Kidney epithelial cell (primary cell): ENCODE measurements around the gene CD320. TPM values are rescaled to one million over a fixed set of nuclear protein-coding genes. Genes with fewer than 3 reads are reported as not detected.
A peak's percentile ranks its signal among the peaks of the same experiment; 100 is the strongest.
"Not testable (repeated sequence)": the region's sequence is repeated elsewhere in the genome, so short reads cannot be mapped to it uniquely, and the experiment has no call there.

Experiments
- DNase-seq: peaks from one replicate; pipeline ENCODE4 v3.0.0-alpha.2; 2010; ENCODE audit warnings: low read depth
- H3K27me3 ChIP-seq: 2 replicates; pipeline ENCODE4 v1.6.0; 2011; ENCODE audit warnings: low read length; ENCODE audit not compliant: control insufficient read depth, insufficient read depth
- H3K36me3 ChIP-seq: 2 replicates; pipeline ENCODE4 v1.5.1; 2011; ENCODE audit warnings: low read length; ENCODE audit not compliant: control insufficient read depth, insufficient read depth
- H3K4me3 ChIP-seq: 2 replicates; pipeline ENCODE4 v1.5.1; 2011; ENCODE audit warnings: low read depth, mild to moderate bottlenecking, control low read depth, low read length
- total RNA-seq: library from RNA; depleted of rRNA; stranded (reverse); fragments of >200 nt; gene quantifications from 2 replicates; pipeline ENCODE4 v1.2.3, GENCODE V29; 2015
- TF ChIP-seq, protein P1 (sequence below): IDR thresholded peaks from 2 replicates; pipeline ENCODE4 v1.5.1; 2011; ENCODE audit warnings: mild to moderate bottlenecking, moderate library complexity, low read length, control low read depth, inconsistent platforms; ENCODE audit not compliant: insufficient read depth, poor library complexity, severe bottlenecking

The CD320 gene
- 85.6 and 104 TPM in 2 replicates for total RNA-seq

DNA sequence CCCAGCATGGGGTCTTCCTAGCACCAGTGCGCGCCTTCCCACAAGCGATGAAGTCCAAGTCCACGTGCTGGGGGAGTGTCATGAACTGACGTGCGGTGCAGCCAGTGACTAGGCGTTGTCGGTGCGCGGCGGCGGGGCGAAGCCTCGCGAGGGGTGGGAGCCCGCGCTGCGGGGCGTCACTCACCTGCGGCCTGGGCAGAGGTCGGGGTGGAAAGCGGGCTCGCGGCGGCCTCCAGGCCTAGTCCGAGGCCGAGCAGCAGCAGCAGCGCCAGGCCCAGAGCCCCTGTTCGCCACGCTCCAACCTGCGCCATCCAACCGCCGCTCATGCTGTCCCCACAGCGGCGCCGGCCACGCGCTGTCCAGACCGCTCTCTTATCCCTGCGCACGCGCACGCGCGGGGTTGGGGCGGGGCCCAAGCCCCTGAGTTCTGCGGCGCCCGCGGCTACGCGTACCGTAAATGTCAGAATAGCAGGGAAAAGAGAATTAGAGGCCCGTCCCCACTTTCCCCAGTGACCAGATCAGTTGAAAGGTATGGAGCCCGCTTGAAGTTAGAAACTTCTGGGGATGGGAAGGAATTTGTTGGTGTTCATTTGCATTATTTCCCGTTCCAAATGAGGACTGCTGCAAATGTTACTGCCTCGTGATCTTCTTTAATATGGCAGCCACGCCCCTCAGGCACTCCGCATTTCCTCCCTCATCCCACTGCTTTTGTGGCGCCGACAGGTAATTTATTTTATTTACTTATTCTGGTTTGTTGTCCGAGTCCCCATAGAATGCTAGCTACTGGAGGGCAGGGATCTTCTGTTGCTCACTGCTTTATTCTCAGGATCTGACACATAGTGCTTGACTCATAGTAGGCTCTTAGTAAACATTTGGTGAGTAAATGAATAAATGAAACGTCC lies at the start of gene CD320:
CD320 (minus strand) TSS at position 394 of the 902 bp plus-strand sequence; CDS start at position 326, 68 bp downstream.
- no peak for DNase-seq
- Histone ChIP-seq H3K36me3 (no peaks in the 10 kb centered on the region), H3K27me3 (no peaks in the 10 kb centered on the region), H3K4me3 (peak within 1 kb of the TSS; percentile 50)
- TF ChIP-seq, protein P1, sequence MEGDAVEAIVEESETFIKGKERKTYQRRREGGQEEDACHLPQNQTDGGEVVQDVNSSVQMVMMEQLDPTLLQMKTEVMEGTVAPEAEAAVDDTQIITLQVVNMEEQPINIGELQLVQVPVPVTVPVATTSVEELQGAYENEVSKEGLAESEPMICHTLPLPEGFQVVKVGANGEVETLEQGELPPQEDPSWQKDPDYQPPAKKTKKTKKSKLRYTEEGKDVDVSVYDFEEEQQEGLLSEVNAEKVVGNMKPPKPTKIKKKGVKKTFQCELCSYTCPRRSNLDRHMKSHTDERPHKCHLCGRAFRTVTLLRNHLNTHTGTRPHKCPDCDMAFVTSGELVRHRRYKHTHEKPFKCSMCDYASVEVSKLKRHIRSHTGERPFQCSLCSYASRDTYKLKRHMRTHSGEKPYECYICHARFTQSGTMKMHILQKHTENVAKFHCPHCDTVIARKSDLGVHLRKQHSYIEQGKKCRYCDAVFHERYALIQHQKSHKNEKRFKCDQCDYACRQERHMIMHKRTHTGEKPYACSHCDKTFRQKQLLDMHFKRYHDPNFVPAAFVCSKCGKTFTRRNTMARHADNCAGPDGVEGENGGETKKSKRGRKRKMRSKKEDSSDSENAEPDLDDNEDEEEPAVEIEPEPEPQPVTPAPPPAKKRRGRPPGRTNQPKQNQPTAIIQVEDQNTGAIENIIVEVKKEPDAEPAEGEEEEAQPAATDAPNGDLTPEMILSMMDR: no peak

DNA sequence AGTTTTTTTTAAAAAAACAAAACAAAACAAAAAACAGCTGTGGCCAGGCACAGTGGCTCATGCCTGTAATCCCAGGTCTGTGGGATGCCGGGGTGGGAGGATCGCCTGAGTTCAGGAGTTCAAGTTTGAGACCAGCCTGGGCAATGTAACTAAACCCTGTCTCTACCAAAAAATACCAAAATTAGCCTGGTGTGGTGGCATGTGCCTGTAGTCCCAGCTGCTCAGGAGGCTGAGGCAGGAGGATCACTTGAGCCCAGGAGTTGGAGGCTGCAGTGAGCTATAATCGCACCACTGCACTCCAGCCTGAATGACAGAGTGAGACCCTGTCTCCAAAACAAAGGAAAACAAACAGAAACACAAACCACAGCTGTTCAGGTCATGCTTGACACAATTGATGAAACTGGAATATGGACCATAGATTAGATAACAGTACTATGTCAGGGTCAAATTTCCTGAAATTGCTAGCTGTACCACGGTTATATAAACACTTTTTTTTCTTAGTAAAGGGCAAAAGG lies 48.9 kb upstream of the CD320 start:
- no peaks in the 10 kb centered on the region for H3K27me3 ChIP-seq
- DNase-seq: no peak
- TF ChIP-seq, protein P1: no peak
- H3K36me3 ChIP-seq: no peaks in the 10 kb centered on the region
- no peak overlapping the region for H3K4me3 ChIP-seq

DNA sequence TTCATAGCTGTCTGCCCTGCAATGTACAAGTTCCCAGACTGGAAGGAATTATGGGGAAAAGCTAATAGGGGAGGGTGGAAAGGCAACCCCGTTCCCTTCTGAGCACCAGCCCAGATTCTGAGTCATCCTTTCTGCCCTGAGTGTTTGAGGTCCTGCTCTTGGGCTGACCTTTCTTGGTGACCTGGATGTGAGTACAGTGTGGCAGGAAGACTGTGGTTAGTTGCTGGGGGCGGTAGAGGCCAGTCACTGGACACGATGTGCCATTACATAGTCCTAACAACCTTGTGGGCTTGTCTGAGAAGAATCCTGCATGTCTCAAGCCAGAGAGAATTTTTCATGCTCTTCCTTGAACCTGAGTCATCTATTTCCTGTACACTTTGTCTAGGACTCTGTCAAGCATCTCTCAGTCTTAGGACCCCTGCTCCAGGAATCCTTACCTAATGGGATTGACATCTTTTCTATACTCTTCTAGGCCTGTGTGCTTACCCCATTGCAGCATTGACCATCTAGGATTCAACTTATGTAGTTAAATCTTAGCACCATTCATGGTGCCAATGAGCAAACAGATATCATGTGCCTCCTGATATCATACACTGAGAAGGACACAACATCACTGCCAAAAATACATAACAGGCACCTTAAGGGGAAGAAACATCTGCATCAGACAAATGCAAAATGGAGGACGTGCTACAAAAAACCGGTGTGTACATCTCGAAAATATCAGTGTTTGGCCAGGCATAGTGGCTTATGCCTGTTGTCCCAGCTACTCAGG lies 47.7 kb upstream of the CD320 start:
- TF ChIP-seq, protein P1: peak; percentile 7
- Histone ChIP-seq H3K36me3 (no peaks in the 10 kb centered on the region), H3K27me3 (no peaks in the 10 kb centered on the region), H3K4me3 (no peak overlapping the region)
- DNase-seq: peak; percentile 96

DNA sequence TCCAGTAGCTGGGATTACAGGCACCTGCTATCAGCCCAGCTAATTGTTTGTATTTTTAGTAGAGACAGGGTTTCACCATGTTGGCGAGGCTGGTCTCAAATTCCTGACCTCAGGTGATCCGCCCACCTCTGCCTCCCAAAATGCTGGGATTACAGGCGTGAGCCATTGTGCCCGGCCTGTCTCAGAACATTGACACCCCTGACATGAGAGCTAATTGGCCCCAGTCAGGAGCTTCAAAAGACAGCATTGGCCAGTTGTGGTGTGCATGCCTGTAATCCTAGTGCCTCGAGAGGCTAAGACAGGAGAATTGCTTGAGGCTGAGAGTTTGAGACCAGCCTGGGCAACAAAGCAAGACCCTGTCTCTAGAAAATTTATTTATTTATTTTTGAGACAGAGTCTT lies 44.7 kb upstream of the CD320 start:
- not testable (repeated sequence) for H3K36me3 ChIP-seq, DNase-seq, H3K27me3 ChIP-seq, H3K4me3 ChIP-seq

DNA sequence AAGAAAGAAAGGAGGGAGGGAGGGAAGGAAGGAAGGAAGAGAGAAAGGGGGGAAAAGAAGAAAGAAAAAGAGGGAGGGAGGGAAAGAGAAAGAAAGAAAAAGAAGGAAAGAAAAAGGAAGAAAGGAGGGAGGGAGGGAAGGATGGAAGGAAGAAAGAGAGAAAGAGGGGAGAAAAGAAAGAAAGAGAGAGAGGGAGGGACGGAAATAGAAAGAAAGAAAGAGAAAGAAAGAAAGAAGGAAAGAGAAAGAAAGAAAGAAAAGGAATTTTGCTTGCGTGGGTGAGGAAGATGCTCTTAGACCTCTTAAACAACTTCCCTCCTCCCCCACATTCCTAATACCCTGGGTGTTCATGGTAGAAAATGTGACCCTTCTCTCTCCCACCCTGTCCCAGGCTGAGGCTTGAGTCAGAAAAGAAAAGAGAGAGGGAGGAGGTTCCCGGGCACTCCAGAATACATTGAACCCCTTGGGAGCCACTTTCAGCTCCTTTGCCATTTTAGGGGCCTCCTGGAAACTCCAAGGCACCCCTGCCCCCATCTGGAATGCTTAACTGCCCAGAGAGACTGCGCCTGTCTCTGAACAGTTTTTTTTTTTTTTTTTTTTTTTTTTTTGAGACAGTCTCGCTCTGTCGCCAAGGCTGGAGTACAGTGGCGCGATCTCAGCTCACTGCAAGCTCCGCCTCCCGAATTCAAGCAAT lies 44.1 kb upstream of the CD320 start:
- Histone ChIP-seq H3K27me3 (no peaks in the 10 kb centered on the region), H3K4me3 (no peak overlapping the region), H3K36me3 (no peaks in the 10 kb centered on the region)
- TF ChIP-seq, protein P1: no peak
- DNase-seq: no peak

DNA sequence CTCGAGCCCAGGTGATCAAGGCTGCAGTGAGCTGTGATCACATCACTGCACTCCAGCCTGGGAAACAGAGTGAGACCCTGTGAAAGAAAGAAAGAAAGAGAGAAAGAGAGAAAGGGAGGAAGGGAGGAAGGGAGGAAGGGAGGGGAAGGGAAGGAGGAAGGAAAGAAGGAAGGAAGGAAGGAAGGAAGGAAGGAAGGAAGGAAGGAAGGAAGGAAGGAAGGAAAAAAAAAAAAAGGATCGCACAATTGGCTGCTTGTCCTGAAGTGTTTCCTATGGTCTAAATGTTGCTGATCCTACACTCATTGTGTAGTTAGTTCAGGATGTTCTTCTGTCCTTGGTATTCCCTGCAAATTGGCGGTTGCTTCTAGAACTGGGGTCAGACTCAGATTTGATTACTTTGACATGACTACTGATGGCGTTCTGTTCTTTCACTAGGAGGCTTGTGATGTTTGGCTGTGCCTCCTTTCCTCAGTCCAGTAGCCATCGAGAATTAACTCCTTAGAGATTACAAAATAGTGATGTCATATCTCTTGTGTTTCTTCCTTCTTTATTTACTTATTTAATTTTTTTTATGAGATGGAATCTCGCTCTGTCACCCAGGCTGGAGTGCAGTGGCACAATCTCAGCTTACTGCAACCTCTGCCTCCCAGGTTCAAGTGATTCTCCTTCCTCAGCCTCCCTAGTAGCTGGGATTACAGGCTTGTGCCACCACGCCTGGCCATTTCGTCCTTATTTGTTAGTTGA lies 41.6 kb upstream of the CD320 start:
- H3K27me3 ChIP-seq: not testable (repeated sequence)

More for the DNA sequence above, 41.6 kb upstream of the CD320 start:
- DNase-seq, H3K4me3 ChIP-seq, H3K36me3 ChIP-seq: not testable (repeated sequence)
